Measurements from ENCODE around the gene KDM5B. TPM values are rescaled to one million over a fixed set of nuclear protein-coding genes. Genes with fewer than 3 reads are reported as not detected.

Gene KDM5B
- total and polyA plus RNA-seq, 9 of the 15 experiments (the other 6 are each of a cell fraction or from before 2014, with no cell fraction given), result 15.4 to 90.6 (median 57.1) TPM

DNA sequence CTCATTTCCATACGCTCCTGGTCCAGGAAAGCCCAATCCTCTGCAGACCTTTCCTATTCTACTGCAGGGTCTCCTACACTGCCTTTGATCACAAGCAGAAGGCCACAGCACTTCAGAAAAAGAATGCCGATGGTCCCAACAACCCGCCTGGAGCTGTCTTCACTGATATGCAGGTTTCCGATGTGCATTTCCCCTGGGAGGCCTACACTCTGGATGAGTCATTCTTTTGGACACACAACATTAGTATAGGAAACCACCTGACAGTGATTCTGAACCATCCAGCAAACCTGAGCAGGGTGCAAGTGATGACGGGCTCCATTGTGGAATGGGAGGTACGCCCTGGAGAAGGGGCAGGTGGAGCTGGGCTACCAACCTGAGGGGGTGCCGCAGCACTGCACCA is 17.5 kb upstream of the KDM5B start (continued):
- TF ChIP-seq, protein P1, sequence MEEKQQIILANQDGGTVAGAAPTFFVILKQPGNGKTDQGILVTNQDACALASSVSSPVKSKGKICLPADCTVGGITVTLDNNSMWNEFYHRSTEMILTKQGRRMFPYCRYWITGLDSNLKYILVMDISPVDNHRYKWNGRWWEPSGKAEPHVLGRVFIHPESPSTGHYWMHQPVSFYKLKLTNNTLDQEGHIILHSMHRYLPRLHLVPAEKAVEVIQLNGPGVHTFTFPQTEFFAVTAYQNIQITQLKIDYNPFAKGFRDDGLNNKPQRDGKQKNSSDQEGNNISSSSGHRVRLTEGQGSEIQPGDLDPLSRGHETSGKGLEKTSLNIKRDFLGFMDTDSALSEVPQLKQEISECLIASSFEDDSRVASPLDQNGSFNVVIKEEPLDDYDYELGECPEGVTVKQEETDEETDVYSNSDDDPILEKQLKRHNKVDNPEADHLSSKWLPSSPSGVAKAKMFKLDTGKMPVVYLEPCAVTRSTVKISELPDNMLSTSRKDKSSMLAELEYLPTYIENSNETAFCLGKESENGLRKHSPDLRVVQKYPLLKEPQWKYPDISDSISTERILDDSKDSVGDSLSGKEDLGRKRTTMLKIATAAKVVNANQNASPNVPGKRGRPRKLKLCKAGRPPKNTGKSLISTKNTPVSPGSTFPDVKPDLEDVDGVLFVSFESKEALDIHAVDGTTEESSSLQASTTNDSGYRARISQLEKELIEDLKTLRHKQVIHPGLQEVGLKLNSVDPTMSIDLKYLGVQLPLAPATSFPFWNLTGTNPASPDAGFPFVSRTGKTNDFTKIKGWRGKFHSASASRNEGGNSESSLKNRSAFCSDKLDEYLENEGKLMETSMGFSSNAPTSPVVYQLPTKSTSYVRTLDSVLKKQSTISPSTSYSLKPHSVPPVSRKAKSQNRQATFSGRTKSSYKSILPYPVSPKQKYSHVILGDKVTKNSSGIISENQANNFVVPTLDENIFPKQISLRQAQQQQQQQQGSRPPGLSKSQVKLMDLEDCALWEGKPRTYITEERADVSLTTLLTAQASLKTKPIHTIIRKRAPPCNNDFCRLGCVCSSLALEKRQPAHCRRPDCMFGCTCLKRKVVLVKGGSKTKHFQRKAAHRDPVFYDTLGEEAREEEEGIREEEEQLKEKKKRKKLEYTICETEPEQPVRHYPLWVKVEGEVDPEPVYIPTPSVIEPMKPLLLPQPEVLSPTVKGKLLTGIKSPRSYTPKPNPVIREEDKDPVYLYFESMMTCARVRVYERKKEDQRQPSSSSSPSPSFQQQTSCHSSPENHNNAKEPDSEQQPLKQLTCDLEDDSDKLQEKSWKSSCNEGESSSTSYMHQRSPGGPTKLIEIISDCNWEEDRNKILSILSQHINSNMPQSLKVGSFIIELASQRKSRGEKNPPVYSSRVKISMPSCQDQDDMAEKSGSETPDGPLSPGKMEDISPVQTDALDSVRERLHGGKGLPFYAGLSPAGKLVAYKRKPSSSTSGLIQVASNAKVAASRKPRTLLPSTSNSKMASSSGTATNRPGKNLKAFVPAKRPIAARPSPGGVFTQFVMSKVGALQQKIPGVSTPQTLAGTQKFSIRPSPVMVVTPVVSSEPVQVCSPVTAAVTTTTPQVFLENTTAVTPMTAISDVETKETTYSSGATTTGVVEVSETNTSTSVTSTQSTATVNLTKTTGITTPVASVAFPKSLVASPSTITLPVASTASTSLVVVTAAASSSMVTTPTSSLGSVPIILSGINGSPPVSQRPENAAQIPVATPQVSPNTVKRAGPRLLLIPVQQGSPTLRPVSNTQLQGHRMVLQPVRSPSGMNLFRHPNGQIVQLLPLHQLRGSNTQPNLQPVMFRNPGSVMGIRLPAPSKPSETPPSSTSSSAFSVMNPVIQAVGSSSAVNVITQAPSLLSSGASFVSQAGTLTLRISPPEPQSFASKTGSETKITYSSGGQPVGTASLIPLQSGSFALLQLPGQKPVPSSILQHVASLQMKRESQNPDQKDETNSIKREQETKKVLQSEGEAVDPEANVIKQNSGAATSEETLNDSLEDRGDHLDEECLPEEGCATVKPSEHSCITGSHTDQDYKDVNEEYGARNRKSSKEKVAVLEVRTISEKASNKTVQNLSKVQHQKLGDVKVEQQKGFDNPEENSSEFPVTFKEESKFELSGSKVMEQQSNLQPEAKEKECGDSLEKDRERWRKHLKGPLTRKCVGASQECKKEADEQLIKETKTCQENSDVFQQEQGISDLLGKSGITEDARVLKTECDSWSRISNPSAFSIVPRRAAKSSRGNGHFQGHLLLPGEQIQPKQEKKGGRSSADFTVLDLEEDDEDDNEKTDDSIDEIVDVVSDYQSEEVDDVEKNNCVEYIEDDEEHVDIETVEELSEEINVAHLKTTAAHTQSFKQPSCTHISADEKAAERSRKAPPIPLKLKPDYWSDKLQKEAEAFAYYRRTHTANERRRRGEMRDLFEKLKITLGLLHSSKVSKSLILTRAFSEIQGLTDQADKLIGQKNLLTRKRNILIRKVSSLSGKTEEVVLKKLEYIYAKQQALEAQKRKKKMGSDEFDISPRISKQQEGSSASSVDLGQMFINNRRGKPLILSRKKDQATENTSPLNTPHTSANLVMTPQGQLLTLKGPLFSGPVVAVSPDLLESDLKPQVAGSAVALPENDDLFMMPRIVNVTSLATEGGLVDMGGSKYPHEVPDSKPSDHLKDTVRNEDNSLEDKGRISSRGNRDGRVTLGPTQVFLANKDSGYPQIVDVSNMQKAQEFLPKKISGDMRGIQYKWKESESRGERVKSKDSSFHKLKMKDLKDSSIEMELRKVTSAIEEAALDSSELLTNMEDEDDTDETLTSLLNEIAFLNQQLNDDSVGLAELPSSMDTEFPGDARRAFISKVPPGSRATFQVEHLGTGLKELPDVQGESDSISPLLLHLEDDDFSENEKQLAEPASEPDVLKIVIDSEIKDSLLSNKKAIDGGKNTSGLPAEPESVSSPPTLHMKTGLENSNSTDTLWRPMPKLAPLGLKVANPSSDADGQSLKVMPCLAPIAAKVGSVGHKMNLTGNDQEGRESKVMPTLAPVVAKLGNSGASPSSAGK (IDR thresholded peaks at IDR 0.05), result no peak
- TF ChIP-seq ZNF324 (CRISPR knock-in tag; IDR thresholded peaks at IDR 0.05), result no peak
- TF ChIP-seq JUND (IDR thresholded peaks at IDR 0.05; ENCODE audit: borderline replicate concordance, low read depth, low read length), result peak; percentile 82
- TF ChIP-seq JUND (tag; IDR thresholded peaks at IDR 0.05; ENCODE audit: borderline replicate concordance, low read depth, low read length), result peak; percentile 70; the same call in 2 of the 3 replicates

Data from K562 (cell line).